ENCODE measurements around the gene B4GALT2. TPM values are rescaled to one million over a fixed set of nuclear protein-coding genes. Genes with fewer than 3 reads are reported as not detected.

The B4GALT2 gene
- total and polyA plus RNA-seq, 2 of the 8 experiments (the other 6 are each of a cell fraction or from before 2014, with no cell fraction given), result 56.5 to 121 TPM

DNA sequence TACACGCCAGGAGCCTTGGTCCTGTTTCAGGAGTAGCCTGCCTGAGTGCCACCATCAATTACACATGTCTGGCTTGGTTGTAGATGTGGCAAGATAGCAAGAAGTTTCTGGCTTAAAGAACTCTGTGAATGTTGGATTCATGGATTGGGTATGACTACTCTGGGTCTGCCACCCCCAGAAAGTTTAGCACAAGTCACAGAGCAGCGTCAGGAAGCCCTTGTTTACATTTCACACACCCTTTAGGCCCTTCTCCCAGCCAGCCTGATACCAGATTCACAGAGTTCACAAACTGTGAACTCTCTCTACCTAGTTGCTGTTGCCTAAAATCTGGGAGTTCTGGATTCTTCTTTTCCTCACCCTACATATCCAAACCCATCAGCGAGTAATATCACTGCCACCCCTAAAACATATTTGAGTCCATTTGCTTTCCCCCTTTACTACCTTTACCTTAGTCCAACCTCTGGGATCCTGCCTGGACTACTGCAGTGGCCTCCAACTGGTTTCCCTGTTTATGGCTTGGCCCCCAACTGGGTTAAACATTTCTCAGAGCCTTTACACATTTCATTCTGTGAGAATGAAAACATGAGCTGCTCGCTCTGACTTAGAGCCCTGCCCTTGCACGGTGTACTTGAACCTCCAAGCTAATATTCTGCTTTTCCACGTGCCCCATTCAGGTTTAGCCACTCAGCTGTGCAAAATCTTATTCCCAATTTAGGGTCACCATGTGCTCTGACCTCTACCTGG lies 8.3 kb downstream of the B4GALT2 start (continued):
- TF ChIP-seq, protein P1, sequence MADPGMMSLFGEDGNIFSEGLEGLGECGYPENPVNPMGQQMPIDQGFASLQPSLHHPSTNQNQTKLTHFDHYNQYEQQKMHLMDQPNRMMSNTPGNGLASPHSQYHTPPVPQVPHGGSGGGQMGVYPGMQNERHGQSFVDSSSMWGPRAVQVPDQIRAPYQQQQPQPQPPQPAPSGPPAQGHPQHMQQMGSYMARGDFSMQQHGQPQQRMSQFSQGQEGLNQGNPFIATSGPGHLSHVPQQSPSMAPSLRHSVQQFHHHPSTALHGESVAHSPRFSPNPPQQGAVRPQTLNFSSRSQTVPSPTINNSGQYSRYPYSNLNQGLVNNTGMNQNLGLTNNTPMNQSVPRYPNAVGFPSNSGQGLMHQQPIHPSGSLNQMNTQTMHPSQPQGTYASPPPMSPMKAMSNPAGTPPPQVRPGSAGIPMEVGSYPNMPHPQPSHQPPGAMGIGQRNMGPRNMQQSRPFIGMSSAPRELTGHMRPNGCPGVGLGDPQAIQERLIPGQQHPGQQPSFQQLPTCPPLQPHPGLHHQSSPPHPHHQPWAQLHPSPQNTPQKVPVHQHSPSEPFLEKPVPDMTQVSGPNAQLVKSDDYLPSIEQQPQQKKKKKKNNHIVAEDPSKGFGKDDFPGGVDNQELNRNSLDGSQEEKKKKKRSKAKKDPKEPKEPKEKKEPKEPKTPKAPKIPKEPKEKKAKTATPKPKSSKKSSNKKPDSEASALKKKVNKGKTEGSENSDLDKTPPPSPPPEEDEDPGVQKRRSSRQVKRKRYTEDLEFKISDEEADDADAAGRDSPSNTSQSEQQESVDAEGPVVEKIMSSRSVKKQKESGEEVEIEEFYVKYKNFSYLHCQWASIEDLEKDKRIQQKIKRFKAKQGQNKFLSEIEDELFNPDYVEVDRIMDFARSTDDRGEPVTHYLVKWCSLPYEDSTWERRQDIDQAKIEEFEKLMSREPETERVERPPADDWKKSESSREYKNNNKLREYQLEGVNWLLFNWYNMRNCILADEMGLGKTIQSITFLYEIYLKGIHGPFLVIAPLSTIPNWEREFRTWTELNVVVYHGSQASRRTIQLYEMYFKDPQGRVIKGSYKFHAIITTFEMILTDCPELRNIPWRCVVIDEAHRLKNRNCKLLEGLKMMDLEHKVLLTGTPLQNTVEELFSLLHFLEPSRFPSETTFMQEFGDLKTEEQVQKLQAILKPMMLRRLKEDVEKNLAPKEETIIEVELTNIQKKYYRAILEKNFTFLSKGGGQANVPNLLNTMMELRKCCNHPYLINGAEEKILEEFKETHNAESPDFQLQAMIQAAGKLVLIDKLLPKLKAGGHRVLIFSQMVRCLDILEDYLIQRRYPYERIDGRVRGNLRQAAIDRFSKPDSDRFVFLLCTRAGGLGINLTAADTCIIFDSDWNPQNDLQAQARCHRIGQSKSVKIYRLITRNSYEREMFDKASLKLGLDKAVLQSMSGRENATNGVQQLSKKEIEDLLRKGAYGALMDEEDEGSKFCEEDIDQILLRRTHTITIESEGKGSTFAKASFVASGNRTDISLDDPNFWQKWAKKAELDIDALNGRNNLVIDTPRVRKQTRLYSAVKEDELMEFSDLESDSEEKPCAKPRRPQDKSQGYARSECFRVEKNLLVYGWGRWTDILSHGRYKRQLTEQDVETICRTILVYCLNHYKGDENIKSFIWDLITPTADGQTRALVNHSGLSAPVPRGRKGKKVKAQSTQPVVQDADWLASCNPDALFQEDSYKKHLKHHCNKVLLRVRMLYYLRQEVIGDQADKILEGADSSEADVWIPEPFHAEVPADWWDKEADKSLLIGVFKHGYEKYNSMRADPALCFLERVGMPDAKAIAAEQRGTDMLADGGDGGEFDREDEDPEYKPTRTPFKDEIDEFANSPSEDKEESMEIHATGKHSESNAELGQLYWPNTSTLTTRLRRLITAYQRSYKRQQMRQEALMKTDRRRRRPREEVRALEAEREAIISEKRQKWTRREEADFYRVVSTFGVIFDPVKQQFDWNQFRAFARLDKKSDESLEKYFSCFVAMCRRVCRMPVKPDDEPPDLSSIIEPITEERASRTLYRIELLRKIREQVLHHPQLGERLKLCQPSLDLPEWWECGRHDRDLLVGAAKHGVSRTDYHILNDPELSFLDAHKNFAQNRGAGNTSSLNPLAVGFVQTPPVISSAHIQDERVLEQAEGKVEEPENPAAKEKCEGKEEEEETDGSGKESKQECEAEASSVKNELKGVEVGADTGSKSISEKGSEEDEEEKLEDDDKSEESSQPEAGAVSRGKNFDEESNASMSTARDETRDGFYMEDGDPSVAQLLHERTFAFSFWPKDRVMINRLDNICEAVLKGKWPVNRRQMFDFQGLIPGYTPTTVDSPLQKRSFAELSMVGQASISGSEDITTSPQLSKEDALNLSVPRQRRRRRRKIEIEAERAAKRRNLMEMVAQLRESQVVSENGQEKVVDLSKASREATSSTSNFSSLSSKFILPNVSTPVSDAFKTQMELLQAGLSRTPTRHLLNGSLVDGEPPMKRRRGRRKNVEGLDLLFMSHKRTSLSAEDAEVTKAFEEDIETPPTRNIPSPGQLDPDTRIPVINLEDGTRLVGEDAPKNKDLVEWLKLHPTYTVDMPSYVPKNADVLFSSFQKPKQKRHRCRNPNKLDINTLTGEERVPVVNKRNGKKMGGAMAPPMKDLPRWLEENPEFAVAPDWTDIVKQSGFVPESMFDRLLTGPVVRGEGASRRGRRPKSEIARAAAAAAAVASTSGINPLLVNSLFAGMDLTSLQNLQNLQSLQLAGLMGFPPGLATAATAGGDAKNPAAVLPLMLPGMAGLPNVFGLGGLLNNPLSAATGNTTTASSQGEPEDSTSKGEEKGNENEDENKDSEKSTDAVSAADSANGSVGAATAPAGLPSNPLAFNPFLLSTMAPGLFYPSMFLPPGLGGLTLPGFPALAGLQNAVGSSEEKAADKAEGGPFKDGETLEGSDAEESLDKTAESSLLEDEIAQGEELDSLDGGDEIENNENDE (IDR thresholded peaks at IDR 0.05; ENCODE audit: insufficient replicate concordance, low read length), result no peak
- TF ChIP-seq, protein P2, sequence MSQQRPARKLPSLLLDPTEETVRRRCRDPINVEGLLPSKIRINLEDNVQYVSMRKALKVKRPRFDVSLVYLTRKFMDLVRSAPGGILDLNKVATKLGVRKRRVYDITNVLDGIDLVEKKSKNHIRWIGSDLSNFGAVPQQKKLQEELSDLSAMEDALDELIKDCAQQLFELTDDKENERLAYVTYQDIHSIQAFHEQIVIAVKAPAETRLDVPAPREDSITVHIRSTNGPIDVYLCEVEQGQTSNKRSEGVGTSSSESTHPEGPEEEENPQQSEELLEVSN (IDR thresholded peaks at IDR 0.05), result no peak
- TF ChIP-seq TBP (IDR thresholded peaks at IDR 0.05; ENCODE audit: low read depth, low read length) (no peak), KDM5A (IDR thresholded peaks at IDR 0.05; ENCODE audit: low read length) (no peak), SIN3A (conservative IDR thresholded peaks at IDR 0.05 in 1 of 2, IDR thresholded peaks at IDR 0.05 in 1 of 2; ENCODE audit: low read depth in 1 of 2, low read length in 2 of 2) (no peak), SAP30 (IDR thresholded peaks at IDR 0.05; ENCODE audit: insufficient read depth, insufficient replicate concordance, low read length) (no peak), SIX5 (IDR thresholded peaks at IDR 0.05; ENCODE audit: low read depth, low read length) (no peak), BRCA1 (IDR thresholded peaks at IDR 0.05; ENCODE audit: low read depth, low read length) (no peak), CBX8 (IDR thresholded peaks at IDR 0.05; ENCODE audit: borderline replicate concordance, low read depth, low read length) (no peak)

Measured in H1 (cell line).